ENCODE data around the gene CD2BP2. TPM values are rescaled to one million over a fixed set of nuclear protein-coding genes. Genes with fewer than 3 reads are reported as not detected.
A peak's percentile ranks its signal among the peaks of the same experiment; 100 is the strongest.

CD2BP2 gene
- total RNA-seq, 4 donors from 2014 or later = 21.9 to 38.0 (median 28.5) TPM

DNA sequence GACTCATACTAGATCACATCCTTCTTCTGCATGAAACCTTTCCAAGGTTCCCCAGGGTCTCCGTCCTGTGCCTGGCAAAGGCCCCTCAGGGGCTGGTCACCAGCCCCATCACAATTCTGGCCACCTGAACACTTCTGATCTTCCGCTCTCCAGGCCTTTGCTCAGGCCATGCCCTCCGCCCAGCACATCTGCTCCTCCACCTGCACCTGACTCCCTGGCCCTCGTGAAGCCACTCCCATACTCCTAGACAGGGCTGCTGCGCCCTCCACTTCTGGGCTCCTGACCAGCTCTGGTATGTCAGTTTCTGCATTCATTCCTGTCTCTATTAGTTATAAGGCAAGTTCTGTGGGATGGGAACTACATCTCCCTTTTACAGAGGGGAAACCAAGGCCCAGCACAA is 17.6 kb upstream of the CD2BP2 start:
- H3K4me1 ChIP-seq = peaks cover 26 to 41% (median 27%) of the 10 kb centered on the region in 3 donors
- WGBS, 2 donors = 94% methylated on average over 5 of the region's 5 CpGs
- no peak overlapping the region for H3K4me3 ChIP-seq
- H3K36me3 ChIP-seq = no peaks in the 10 kb centered on the region
- no peak for TF ChIP-seq POLR2A (IDR thresholded peaks at IDR 0.05)
- intact Hi-C loops (cut with DNase I) = no loop called here
- H3K27ac ChIP-seq = no peak overlapping the region
- no peak for DNase-seq
- no peaks in the 10 kb centered on the region for H3K27me3 ChIP-seq
- H3K9me3 ChIP-seq = no peaks in the 10 kb centered on the region

DNA sequence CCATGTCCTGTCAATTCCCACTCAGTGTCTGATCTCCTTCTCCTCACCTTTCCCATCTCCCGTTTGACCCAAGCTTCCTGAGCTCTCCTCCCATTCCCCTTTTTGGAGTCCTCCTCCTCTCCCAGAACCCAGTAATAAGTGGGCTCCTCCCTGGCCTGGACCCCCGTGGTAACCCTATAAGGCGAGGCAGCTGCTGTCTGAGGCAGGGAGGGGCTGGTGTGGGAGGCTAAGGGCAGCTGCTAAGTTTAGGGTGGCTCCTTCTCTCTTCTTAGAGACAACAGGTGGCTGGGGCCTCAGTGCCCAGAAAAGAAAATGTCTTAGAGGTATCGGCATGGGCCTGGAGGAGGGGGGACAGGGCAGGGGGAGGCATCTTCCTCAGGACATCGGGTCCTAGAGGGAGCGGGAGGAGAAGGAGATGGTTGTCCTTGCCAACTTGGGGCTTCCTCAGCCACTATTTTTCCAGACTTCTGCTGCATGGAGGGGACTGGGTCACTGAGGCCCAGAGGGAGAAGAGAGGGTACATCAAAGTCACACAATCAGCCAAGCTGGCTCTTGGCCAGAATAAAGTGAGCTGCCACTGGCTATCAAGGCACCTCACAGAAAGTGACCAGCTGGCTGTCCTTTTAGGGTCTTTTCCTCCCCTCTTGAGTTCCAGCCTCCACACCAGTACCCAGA is 17.1 kb upstream of the CD2BP2 start:
- no peak for DNase-seq
- peaks cover 23 to 41% (median 28%) of the 10 kb centered on the region in 3 donors for H3K4me1 ChIP-seq
- 80 to 82% methylated on average over 4 to 6 of the region's 6 CpGs for WGBS, 2 donors
- H3K27me3 ChIP-seq = no peaks in the 10 kb centered on the region
- no peak for TF ChIP-seq CTCF (IDR thresholded peaks at IDR 0.05)
- no peak for TF ChIP-seq POLR2A (IDR thresholded peaks at IDR 0.05)
- no peaks in the 10 kb centered on the region for H3K9me3 ChIP-seq
- H3K36me3 ChIP-seq = no peaks in the 10 kb centered on the region
- peak overlapping the region in 1 of 4 donors; percentile 90 for H3K27ac ChIP-seq
- intact Hi-C loops (cut with DNase I) = no loop called here
- H3K4me3 ChIP-seq = no peak overlapping the region

DNA sequence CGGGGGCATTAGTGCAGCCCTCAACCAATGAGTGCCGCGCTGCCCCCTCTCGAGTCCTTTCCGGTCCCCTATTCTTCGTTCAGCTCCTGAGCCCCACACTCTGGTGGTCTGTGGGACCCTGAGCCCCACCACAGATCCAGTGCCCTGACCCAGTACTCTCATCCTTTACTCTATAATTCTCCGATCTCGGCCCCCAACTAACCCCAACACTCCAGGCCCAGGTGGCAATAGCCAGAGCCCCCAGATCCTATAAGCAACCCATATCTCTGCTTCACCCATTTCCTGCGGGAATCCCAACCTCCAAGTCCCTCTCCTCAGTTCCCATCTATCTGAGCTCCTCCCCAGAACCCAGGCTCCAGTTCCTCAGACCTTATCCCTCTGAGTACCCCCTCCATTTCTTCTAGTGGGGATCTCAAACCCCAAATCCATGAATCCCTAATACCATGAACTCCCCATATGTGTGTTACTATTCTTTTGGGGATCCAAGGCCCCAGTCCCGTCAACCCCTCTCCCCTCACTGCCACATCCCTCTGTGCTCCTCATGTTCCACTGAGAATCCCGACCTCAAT is 16.2 kb upstream of the CD2BP2 start:
- TF ChIP-seq CTCF (IDR thresholded peaks at IDR 0.05) = no peak
- TF ChIP-seq POLR2A (IDR thresholded peaks at IDR 0.05) = no peak
- H3K36me3 ChIP-seq = peaks cover 0 to 6% (median 0%) of the 10 kb centered on the region in 3 donors
- intact Hi-C loops (cut with DNase I) = no loop called here
- H3K27ac ChIP-seq = peak overlapping the region; percentile 80 to 94 (median 88)
- peak overlapping the region; percentile 25 to 69 (median 46) for H3K4me3 ChIP-seq
- peaks cover 19 to 43% (median 30%) of the 10 kb centered on the region in 3 donors for H3K4me1 ChIP-seq
- no peaks in the 10 kb centered on the region for H3K27me3 ChIP-seq
- DNase-seq = no peak
- 20% methylated on average over 11 of the region's 11 CpGs for WGBS, 2 donors
- H3K9me3 ChIP-seq = no peaks in the 10 kb centered on the region

- H3K27me3 ChIP-seq = no peaks in the 10 kb centered on the region
Observed at GRCh38 chr16:30370456-30371247, 15.5 kb upstream of the CD2BP2 start, which contains the start of gene TBC1D10B. TBC1D10B (minus strand) TSS chr16:30370494; CDS start chr16:30370183, 311 bp downstream.

More at GRCh38 chr16:30370456-30371247, 15.5 kb upstream of the CD2BP2 start, which contains the start of gene TBC1D10B:
- intact Hi-C loops (cut with DNase I) = no loop called here
- Histone ChIP-seq H3K9me3 (no peaks in the 10 kb centered on the region), H3K4me1 (peaks cover 19 to 50% (median 34%) of the 10 kb centered on the region in 3 donors), H3K27ac (peak within 1 kb of the TSS; percentile 90 to 98 (median 96)), H3K36me3 (peaks cover 0 to 12% (median 0%) of the 10 kb centered on the region in 3 donors), H3K4me3 (peak within 1 kb of the TSS; percentile 64 to 94 (median 74))
- WGBS, 2 donors = 0% methylated on average over 24 of the region's 40 CpGs
- peak; percentile 100 for DNase-seq
- peak in 3 of 4 donors; percentile 40 to 72 (median 54) for TF ChIP-seq POLR2A (IDR thresholded peaks at IDR 0.05)
- TF ChIP-seq CTCF (IDR thresholded peaks at IDR 0.05) = peak in 2 of 6 experiments; percentile 35 to 41

Measured in esophagus squamous epithelium (tissue), 5 donors.